A172 (cell line): ENCODE measurements around the gene DES. TPM values are rescaled to one million over a fixed set of nuclear protein-coding genes. Genes with fewer than 3 reads are reported as not detected.

Experiments
- DNase-seq: peaks from one replicate; pipeline ENCODE4 v3.0.0-alpha.2; 2015; ENCODE audit warnings: low spot score
- total RNA-seq: library from RNA; depleted of rRNA; stranded (reverse); fragments of >200 nt; shearing (Covaris generic); gene quantifications from 2 replicates; pipeline ENCODE4 v1.2.3, GENCODE V29; 2014; rRNA removed

The DES gene
- total RNA-seq, 1 experiment from 2014 or later, result 30.0 TPM

- no peak for DNase-seq
Measured at GRCh38 chr2:219472629-219473187, 54.5 kb downstream of the DES start.

- no peak for DNase-seq
Measured at GRCh38 chr2:219473511-219473910, 55.3 kb downstream of the DES start.

- DNase-seq, result no peak
Measured at GRCh38 chr2:219474285-219475060, 56.3 kb downstream of the DES start.

- no peak for DNase-seq
Measured at GRCh38 chr2:219475278-219475677, 57.1 kb downstream of the DES start.

- DNase-seq, result peak; percentile 67
Measured at GRCh38 chr2:219475697-219476651, 57.8 kb downstream of the DES start.

Other genes with a start within 250 kb of the DES start
- gene SLC23A3, start 248.3 kb upstream of the DES start, total RNA-seq, result 0.19 and 0.67 TPM in 2 replicates
- 36.7 and 43.8 TPM in 2 replicates for gene CNPPD1, start 241.5 kb upstream of the DES start, total RNA-seq
- 120 and 125 TPM in 2 replicates for gene RETREG2, start 240.1 kb upstream of the DES start, total RNA-seq
- gene ZFAND2B, start 211.6 kb upstream of the DES start, total RNA-seq, result 44.1 and 57.6 TPM in 2 replicates
- 41.2 and 41.9 TPM in 2 replicates for gene ABCB6, start 199.4 kb upstream of the DES start, total RNA-seq
- 59.0 and 60.7 TPM in 2 replicates for gene ATG9A, start 188.7 kb upstream of the DES start, total RNA-seq
- gene ANKZF1, start 188.6 kb upstream of the DES start, total RNA-seq, result 23.6 and 24.7 TPM in 2 replicates
- gene GLB1L, start 172.9 kb upstream of the DES start, total RNA-seq, result 9.6 and 12.1 TPM in 2 replicates
- 16.3 and 23.1 TPM in 2 replicates for gene STK16, start 172.9 kb upstream of the DES start, total RNA-seq
- gene TUBA4B, start 165.1 kb upstream of the DES start, total RNA-seq, result not detected in 2 replicates
- gene TUBA4A, start 164.5 kb upstream of the DES start, total RNA-seq, result 106 and 115 TPM in 2 replicates
- gene DNAJB2, start 139.0 kb upstream of the DES start, total RNA-seq, result 27.5 and 40.7 TPM in 2 replicates
- 19.3 and 31.5 TPM in 2 replicates for gene PTPRN, start 109.0 kb upstream of the DES start, total RNA-seq
- gene RESP18, start 85.6 kb upstream of the DES start, total RNA-seq, result not detected in 2 replicates
- gene DNPEP, start 30.5 kb upstream of the DES start, total RNA-seq, result 81.7 and 91.5 TPM in 2 replicates
- 30.0 and 32.9 TPM in 2 replicates for gene SPEG, start 16.5 kb downstream of the DES start, total RNA-seq
- 52.5 and 54.7 TPM in 2 replicates for gene GMPPA, start 80.5 kb downstream of the DES start, total RNA-seq
- gene ASIC4, start 96.1 kb downstream of the DES start, total RNA-seq, result 0.12 and 0.43 TPM in 2 replicates
- 139 and 161 TPM in 2 replicates for gene CHPF, start 125.4 kb downstream of the DES start, total RNA-seq
- 1.4 and 2.2 TPM in 2 replicates for gene TMEM198, start 125.7 kb downstream of the DES start, total RNA-seq
- gene OBSL1, start 153.2 kb downstream of the DES start, total RNA-seq, result 119 and 130 TPM in 2 replicates
- 0.86 TPM in 1 of 2 replicates, not detected in the other for gene INHA, start 153.9 kb downstream of the DES start, total RNA-seq
- gene STK11IP, start 179.5 kb downstream of the DES start, total RNA-seq, result 15.3 and 15.4 TPM in 2 replicates
- 10.9 and 11.4 TPM in 2 replicates for gene SLC4A3, start 209.3 kb downstream of the DES start, total RNA-seq